HepG2 (cell line): ENCODE measurements around the gene ANTKMT. TPM values are rescaled to one million over a fixed set of nuclear protein-coding genes. Genes with fewer than 3 reads are reported as not detected.
A peak's percentile ranks its signal among the peaks of the same experiment; 100 is the strongest.

Experiments
- CHCHD3 ChIP-seq: sonication (generic); formaldehyde crosslinking; IDR thresholded peaks from 2 replicates; pipeline ENCODE4 v1.8.0; 2022; ENCODE audit warnings: mild to moderate bottlenecking, missing genetic modification reagents, moderate library complexity
- FOXC1 ChIP-seq: sonication (generic); formaldehyde crosslinking; IDR thresholded peaks from 2 replicates; pipeline ENCODE4 v1.8.0; 2022; ENCODE audit warnings: mild to moderate bottlenecking, missing genetic modification reagents, borderline replicate concordance
- HNF4A ChIP-seq: sonication (generic); formaldehyde crosslinking; IDR thresholded peaks from 2 replicates; pipeline ENCODE4 v1.4.0; 2020; ENCODE audit warnings: missing genetic modification reagents
- HNRNPUL1 ChIP-seq: fragments of 200-400 bp; formaldehyde crosslinking; IDR thresholded peaks from 2 replicates; pipeline ENCODE4 v1.6.1; 2017; ENCODE audit warnings: low read depth, mild to moderate bottlenecking, low read length, moderate library complexity
- IKZF1 ChIP-seq: fragments of 450-650 bp; IDR thresholded peaks from 2 replicates; pipeline ENCODE4 v1.7.1; 2016
- KDM3A ChIP-seq: IDR thresholded peaks from 2 replicates; pipeline ENCODE4 v1.6.1; 2018; ENCODE audit warnings: low read depth, missing compliant biosample characterization
- KDM4B ChIP-seq: sonication (generic); formaldehyde crosslinking; IDR thresholded peaks from 2 replicates; pipeline ENCODE4 v1.4.0; 2020; ENCODE audit warnings: missing genetic modification reagents
- MAFG ChIP-seq: sonication (generic); formaldehyde crosslinking; IDR thresholded peaks from 2 replicates; pipeline ENCODE4 v1.5.1; 2020; ENCODE audit warnings: mild to moderate bottlenecking, missing genetic modification reagents
- NR2C2 ChIP-seq: sonication (generic); formaldehyde crosslinking; IDR thresholded peaks from 2 replicates; pipeline ENCODE4 v1.4.0; 2020; ENCODE audit warnings: missing genetic modification reagents, mild to moderate bottlenecking, moderate library complexity, borderline replicate concordance
- NR2F1 ChIP-seq, 2 experiments: fragments of 450-650 bp in 1 of 2; formaldehyde crosslinking in 1 of 2; IDR thresholded peaks; 2 replicates each; pipeline versions ENCODE4 v1.5.0 to v1.6.1; 2016 to 2020; ENCODE audit warnings: mild to moderate bottlenecking in 1 of 2, missing compliant biosample characterization in 1 of 2, missing genetic modification reagents in 1 of 2, moderate library complexity in 1 of 2
- NR2F6 ChIP-seq, 2 experiments: IDR thresholded peaks; 2 replicates each; pipeline ENCODE4 v1.6.1; 2016; ENCODE audit warnings: antibody characterized with exemption in 1 of 2, mild to moderate bottlenecking in 1 of 2
- PBX3 ChIP-seq: sonication (generic); formaldehyde crosslinking; IDR thresholded peaks from 2 replicates; pipeline ENCODE4 v1.8.1; 2023; ENCODE audit warnings: missing genetic modification reagents, inconsistent platforms, borderline replicate concordance
- PREB ChIP-seq: sonication (generic); formaldehyde crosslinking; IDR thresholded peaks from 2 replicates; pipeline ENCODE4 v1.4.0; 2020; ENCODE audit warnings: missing genetic modification reagents
- RAD21 ChIP-seq: fragments of 450-650 bp; formaldehyde crosslinking; IDR thresholded peaks from 2 replicates; pipeline ENCODE4 v1.5.0; 2020; ENCODE audit warnings: mild to moderate bottlenecking
- RNF2 ChIP-seq: fragments of 450-650 bp; conservative IDR thresholded peaks from 2 replicates; pipeline ENCODE4 v1.6.1; 2016; ENCODE audit warnings: low read depth
- SAFB2 ChIP-seq: sonication (generic); formaldehyde crosslinking; IDR thresholded peaks from 2 replicates; pipeline ENCODE4 v1.5.1; 2020; ENCODE audit warnings: missing genetic modification reagents, low read depth, mild to moderate bottlenecking, borderline replicate concordance
- STAT5B ChIP-seq: sonication (generic); formaldehyde crosslinking; IDR thresholded peaks from 2 replicates; pipeline ENCODE4 v1.4.0; 2020; ENCODE audit warnings: missing genetic modification reagents
- ZBTB38 ChIP-seq: sonication (generic); formaldehyde crosslinking; IDR thresholded peaks from 2 replicates; pipeline ENCODE4 v1.5.1; 2020; ENCODE audit warnings: mild to moderate bottlenecking, missing genetic modification reagents
- ZBTB7B ChIP-seq: sonication (generic); formaldehyde crosslinking; IDR thresholded peaks from 2 replicates; pipeline ENCODE4 v1.4.0; 2020; ENCODE audit warnings: missing genetic modification reagents
- ZIK1 ChIP-seq: sonication (generic); formaldehyde crosslinking; IDR thresholded peaks from 2 replicates; pipeline ENCODE4 v1.5.0; 2020; ENCODE audit warnings: mild to moderate bottlenecking, low read depth, missing genetic modification reagents, borderline replicate concordance
- ZNF207 ChIP-seq: fragments of 450-650 bp; IDR thresholded peaks from 2 replicates; pipeline ENCODE4 v1.6.1; 2016; ENCODE audit warnings: antibody characterized with exemption, borderline replicate concordance
- ZNF234 ChIP-seq: sonication (generic); formaldehyde crosslinking; conservative IDR thresholded peaks from 2 replicates; pipeline ENCODE4 v1.5.1; 2020; ENCODE audit warnings: mild to moderate bottlenecking, missing genetic modification reagents
- ZNF235 ChIP-seq: sonication (generic); formaldehyde crosslinking; IDR thresholded peaks from 2 replicates; pipeline ENCODE4 v1.8.1; 2023; ENCODE audit warnings: mild to moderate bottlenecking, missing genetic modification reagents, borderline replicate concordance
- ZNF33B ChIP-seq: sonication (generic); formaldehyde crosslinking; IDR thresholded peaks from 2 replicates; pipeline ENCODE4 v1.5.1; 2020; ENCODE audit warnings: mild to moderate bottlenecking, missing genetic modification reagents
- ZNF503 ChIP-seq: sonication (generic); formaldehyde crosslinking; IDR thresholded peaks from 2 replicates; pipeline ENCODE4 v1.4.0; 2020; ENCODE audit warnings: missing genetic modification reagents
- ZNF556 ChIP-seq: sonication (generic); formaldehyde crosslinking; IDR thresholded peaks from 2 replicates; pipeline ENCODE4 v1.4.0; 2020; ENCODE audit warnings: mild to moderate bottlenecking, missing genetic modification reagents, borderline replicate concordance
- ZNF672 ChIP-seq: sonication (generic); formaldehyde crosslinking; IDR thresholded peaks from 2 replicates; pipeline ENCODE4 v1.8.1; 2022; ENCODE audit warnings: missing genetic modification reagents
- polyA plus RNA-seq, 8 experiments: library from polyadenylated mRNA; depleted of rRNA in 3 of 8; stranded (reverse) in 7 of 8; unstranded in 1 of 8; fragments of >200 nt; fragmentation: Illumina TruSeq in 4 of 8; extraction: Trizol in 4 of 8; gene quantifications; 2 replicates each; pipeline versions ENCODE4 v1.2.1 to v1.2.3, GENCODE V29; 2011 to 2016; ENCODE audit warnings: low read depth in 4 of 8, missing spikeins in 1 of 8, mixed read lengths in 1 of 8; ENCODE audit not compliant: insufficient read depth in 1 of 8
- total RNA-seq, 5 experiments: library from RNA; depleted of rRNA; stranded (reverse); fragments of >200 nt; fragmentation: Illumina TruSeq; extraction: Trizol; gene quantifications; 2 replicates each; pipeline ENCODE4 v1.2.3, GENCODE V29; 2016; ENCODE audit warnings: low read depth in 1 of 5

Gene ANTKMT
- total and polyA plus RNA-seq, 2 of the 13 experiments (the other 11 are each of a cell fraction or from before 2014, with no cell fraction given) = 7.5 to 47.8 TPM

GRCh38 chr16:680967-681745, 39.8 kb upstream of the ANTKMT start (continued):
- TF ChIP-seq RNF2 (no peak), ZNF234 (CRISPR knock-in tag) (no peak), RAD21 (CRISPR knock-in tag) (no peak), CHCHD3 (CRISPR knock-in tag) (0 out of 2 replicates have a peak, but pooled peaks have one; percentile 20), KDM4B (CRISPR knock-in tag) (no peak), SAFB2 (CRISPR knock-in tag) (no peak), IKZF1 (no peak), MAFG (CRISPR knock-in tag) (no peak), KDM3A (CRISPR knock-in tag) (no peak), HNF4A (CRISPR knock-in tag) (peak; percentile 3; the same call in 1 of the 2 replicates), ZBTB7B (CRISPR knock-in tag) (no peak), PREB (CRISPR knock-in tag) (no peak), ZNF33B (CRISPR knock-in tag) (no peak), ZNF503 (no peak), NR2C2 (CRISPR knock-in tag) (no peak), HNRNPUL1 (no peak), PBX3 (CRISPR knock-in tag) (no peak), ZNF672 (CRISPR knock-in tag) (no peak), ZNF207 (no peak), FOXC1 (0 out of 2 replicates have a peak, but pooled peaks have one; percentile 25), ZBTB38 (CRISPR knock-in tag) (no peak; the same call in 1 of the 2 replicates), NR2F6 (IDR thresholded peaks at IDR 0.05) (no peak), NR2F6 (CRISPR knock-in tag; IDR thresholded peaks at IDR 0.05) (no peak), STAT5B (CRISPR knock-in tag) (no peak), ZNF556 (CRISPR knock-in tag) (no peak), ZIK1 (CRISPR knock-in tag) (no peak), NR2F1 (CRISPR knock-in tag; IDR thresholded peaks at IDR 0.05) (no peak), ZNF235 (0 out of 2 replicates have a peak, but pooled peaks have one; percentile 24)
